HepG2 (cell line): ENCODE results near the gene C1D. TPM values are rescaled to one million over a fixed set of nuclear protein-coding genes. Genes with fewer than 3 reads are reported as not detected.
A peak's percentile ranks its signal among the peaks of the same experiment; 100 is the strongest.

ENCODE experiments used
- E2F2 ChIP-seq: sonication (generic); formaldehyde crosslinking; IDR thresholded peaks from 2 replicates; pipeline ENCODE4 v1.4.0; 2020; ENCODE audit warnings: missing genetic modification reagents, borderline replicate concordance
- KLF15 ChIP-seq: sonication (generic); formaldehyde crosslinking; IDR thresholded peaks from 2 replicates; pipeline ENCODE4 v1.8.1; 2023; ENCODE audit warnings: borderline replicate concordance, mild to moderate bottlenecking, inconsistent platforms, missing genetic modification reagents, mixed read lengths
- MATR3 ChIP-seq: sonication (generic); formaldehyde crosslinking; IDR thresholded peaks from 2 replicates; pipeline ENCODE4 v1.4.0; 2020; ENCODE audit warnings: missing genetic modification reagents
- SP1 ChIP-seq, 2 experiments: fragments of 450-650 bp in 1 of 2; sonication (generic) in 1 of 2; formaldehyde crosslinking in 1 of 2; IDR thresholded peaks; 2 replicates each; pipeline versions ENCODE4 v1.4.0 to v1.6.1; 2016 to 2020; ENCODE audit warnings: missing genetic modification reagents in 1 of 2
- TFAP4 ChIP-seq: sonication (generic); IDR thresholded peaks from 2 replicates; pipeline ENCODE4 v1.6.1; 2016; ENCODE audit warnings: low read depth, borderline replicate concordance
- ZBTB39 ChIP-seq: sonication (generic); formaldehyde crosslinking; IDR thresholded peaks from 2 replicates; pipeline ENCODE4 v1.5.0; 2020; ENCODE audit warnings: missing genetic modification reagents
- ZBTB4 ChIP-seq: sonication (generic); formaldehyde crosslinking; IDR thresholded peaks from 2 replicates; pipeline ENCODE4 v1.4.0; 2020; ENCODE audit warnings: missing genetic modification reagents, mild to moderate bottlenecking, borderline replicate concordance
- ZBTB44 ChIP-seq: sonication (generic); formaldehyde crosslinking; IDR thresholded peaks from 2 replicates; pipeline ENCODE4 v1.4.0; 2020; ENCODE audit warnings: missing genetic modification reagents
- ZC3H4 ChIP-seq: sonication (generic); formaldehyde crosslinking; IDR thresholded peaks from 2 replicates; pipeline ENCODE4 v1.4.0; 2020; ENCODE audit warnings: missing genetic modification reagents, borderline replicate concordance
- ZNF124 ChIP-seq: sonication (generic); formaldehyde crosslinking; IDR thresholded peaks from 2 replicates; pipeline ENCODE4 v1.4.0; 2020; ENCODE audit warnings: missing genetic modification reagents
- ZNF337 ChIP-seq: sonication (generic); formaldehyde crosslinking; IDR thresholded peaks from 2 replicates; pipeline ENCODE4 v1.5.1; 2020; ENCODE audit warnings: missing genetic modification reagents, low read depth, mild to moderate bottlenecking, borderline replicate concordance
- ZNF513 ChIP-seq: sonication (generic); formaldehyde crosslinking; conservative IDR thresholded peaks from 2 replicates; pipeline ENCODE4 v1.5.0; 2020; ENCODE audit warnings: missing genetic modification reagents
- ZNF691 ChIP-seq: sonication (generic); formaldehyde crosslinking; IDR thresholded peaks from 2 replicates; pipeline ENCODE4 v1.4.0; 2020; ENCODE audit warnings: missing genetic modification reagents, low read depth, mild to moderate bottlenecking, borderline replicate concordance
- ZNF768 ChIP-seq: sonication (generic); formaldehyde crosslinking; IDR thresholded peaks from 2 replicates; pipeline ENCODE4 v1.4.0; 2020; ENCODE audit warnings: missing genetic modification reagents
- ZNF788 ChIP-seq: sonication (generic); formaldehyde crosslinking; IDR thresholded peaks from 2 replicates; pipeline ENCODE4 v1.5.0; 2020; ENCODE audit warnings: mild to moderate bottlenecking, missing genetic modification reagents, borderline replicate concordance
- polyA plus RNA-seq, 8 experiments: library from polyadenylated mRNA; depleted of rRNA in 3 of 8; stranded (reverse) in 7 of 8; unstranded in 1 of 8; fragments of >200 nt; fragmentation: Illumina TruSeq in 4 of 8; extraction: Trizol in 4 of 8; gene quantifications; 2 replicates each; pipeline versions ENCODE4 v1.2.1 to v1.2.3, GENCODE V29; 2011 to 2016; ENCODE audit warnings: low read depth in 4 of 8, missing spikeins in 1 of 8, mixed read lengths in 1 of 8; ENCODE audit not compliant: insufficient read depth in 1 of 8
- total RNA-seq, 5 experiments: library from RNA; depleted of rRNA; stranded (reverse); fragments of >200 nt; fragmentation: Illumina TruSeq; extraction: Trizol; gene quantifications; 2 replicates each; pipeline ENCODE4 v1.2.3, GENCODE V29; 2016; ENCODE audit warnings: low read depth in 1 of 5

C1D gene
- total and polyA plus RNA-seq, 2 of the 13 experiments (the other 11 are each of a cell fraction or from before 2014, with no cell fraction given): 38.1 to 43.5 TPM

GRCh38 chr2:68062680-68063387 is at the start of gene C1D (continued):
- TF ChIP-seq ZNF513 (CRISPR knock-in tag) (no peak), ZC3H4 (CRISPR knock-in tag) (no peak), ZBTB39 (CRISPR knock-in tag) (no peak), ZBTB44 (CRISPR knock-in tag) (no peak), MATR3 (CRISPR knock-in tag) (no peak), ZBTB4 (CRISPR knock-in tag) (no peak), KLF15 (CRISPR knock-in tag) (no peak; the same call in 1 of the 2 replicates), ZNF788 (CRISPR knock-in tag) (peak; percentile 94; the same call in 1 of the 2 replicates), SP1 (IDR thresholded peaks at IDR 0.05) (no peak), SP1 (CRISPR knock-in tag; IDR thresholded peaks at IDR 0.05) (peak; percentile 98), ZNF691 (CRISPR knock-in tag) (peak; percentile 56; the same call in 1 of the 2 replicates), E2F2 (CRISPR knock-in tag) (peak; percentile 14; the same call in 1 of the 2 replicates), ZNF124 (CRISPR knock-in tag) (no peak; the same call in 1 of the 2 replicates), ZNF768 (CRISPR knock-in tag) (no peak; the same call in 1 of the 2 replicates), TFAP4 (peak; percentile 10; the same call in 1 of the 2 replicates), ZNF337 (no peak)
